ENCODE measurements around the gene ZNF195.
"Not testable (repeated sequence)": the region's sequence is repeated elsewhere in the genome, so short reads cannot be mapped to it uniquely, and the experiment has no call there.

DNA sequence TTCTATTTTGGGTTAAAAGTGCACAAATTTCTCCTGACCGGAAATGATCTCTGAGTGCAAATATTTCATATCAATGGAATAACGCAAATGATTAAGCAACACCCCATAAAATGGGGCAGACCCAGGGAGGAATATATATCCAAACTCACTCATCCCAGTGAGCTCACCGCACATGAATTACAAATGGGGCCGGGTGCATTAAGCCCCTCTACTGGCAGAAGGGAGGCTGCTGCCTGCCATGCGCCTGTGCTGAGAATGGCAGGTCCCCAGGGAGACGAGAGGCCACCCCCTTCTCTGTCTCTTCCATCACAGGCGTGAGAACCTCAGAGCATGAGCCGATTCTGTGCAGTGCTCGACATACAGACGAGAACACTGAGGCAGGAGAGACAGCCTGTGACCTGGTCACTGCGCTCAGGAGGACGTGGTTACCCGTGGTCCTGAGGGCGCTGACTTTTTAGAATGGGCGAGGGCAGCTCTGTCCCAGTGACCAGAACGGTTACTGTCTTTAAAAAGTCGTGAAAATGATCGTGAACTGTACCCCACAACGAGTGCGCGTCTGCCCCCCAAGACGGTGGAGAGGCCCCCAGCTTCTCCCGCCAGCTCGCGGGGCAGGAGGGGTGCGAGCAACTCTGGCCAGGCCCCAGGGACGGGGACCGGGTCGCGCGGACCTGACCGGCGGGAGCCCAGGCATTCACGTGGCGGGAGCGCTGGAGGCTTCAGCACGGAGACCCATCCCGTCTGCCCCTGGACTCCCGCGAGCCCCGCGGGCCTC, 42.8 kb upstream of the ZNF195 start:
- TF ChIP-seq CTCF, EZH2 (IDR thresholded peaks at IDR 0.05): not testable (repeated sequence)

Data from neural progenitor cell (in vitro differentiated cells).